Activated gamma-delta T cell treated with Interleukin-2 at 50 U/mL for 16 hours (primary cell): ENCODE measurements around the gene PSMD6.

Source experiments
- DNase-seq: peaks from one replicate; pipeline ENCODE4 v3.0.0-alpha.2; 2020

The PSMD6 gene

GRCh38 chr3:64023187-64023860 is at the start of gene PSMD6:
PSMD6 (minus strand) TSS chr3:64023494; CDS start chr3:64023419, 75 bp downstream.
- peak; percentile 92 for DNase-seq

GRCh38 chr3:64072126-64072525 is 48.8 kb upstream of the PSMD6 start:
- DNase-seq: no peak

- DNase-seq: no peak
Observed at GRCh38 chr3:64070704-64071103, 47.4 kb upstream of the PSMD6 start.

- DNase-seq: no peak
Observed at GRCh38 chr3:64067506-64068346, 44.4 kb upstream of the PSMD6 start.

GRCh38 chr3:64064804-64065203 is 41.5 kb upstream of the PSMD6 start:
- no peak for DNase-seq

GRCh38 chr3:64063983-64064438 is 40.7 kb upstream of the PSMD6 start:
- DNase-seq: no peak

GRCh38 chr3:64063207-64063982 is 40.1 kb upstream of the PSMD6 start:
- DNase-seq: no peak

GRCh38 chr3:64061628-64062027 is 38.3 kb upstream of the PSMD6 start:
- DNase-seq: no peak

GRCh38 chr3:64059484-64060175 is 36.3 kb upstream of the PSMD6 start:
- no peak for DNase-seq

- DNase-seq: no peak
Observed at GRCh38 chr3:64058566-64058965, 35.3 kb upstream of the PSMD6 start.

- DNase-seq: no peak
Observed at GRCh38 chr3:64057231-64057630, 33.9 kb upstream of the PSMD6 start.

- no peak for DNase-seq
Observed at GRCh38 chr3:64056606-64057180, 33.4 kb upstream of the PSMD6 start.

GRCh38 chr3:64055076-64055475 is 31.8 kb upstream of the PSMD6 start:
- DNase-seq: no peak

- no peak for DNase-seq
Observed at GRCh38 chr3:64054488-64054887, 31.2 kb upstream of the PSMD6 start.

- no peak for DNase-seq
Observed at GRCh38 chr3:64053581-64053980, 30.3 kb upstream of the PSMD6 start.

GRCh38 chr3:64053117-64053516 is 29.8 kb upstream of the PSMD6 start:
- DNase-seq: no peak

GRCh38 chr3:64049832-64050231 is 26.5 kb upstream of the PSMD6 start:
- no peak for DNase-seq

GRCh38 chr3:64049136-64049535 is 25.8 kb upstream of the PSMD6 start:
- no peak for DNase-seq

GRCh38 chr3:64048631-64049061 is 25.4 kb upstream of the PSMD6 start:
- DNase-seq: no peak

GRCh38 chr3:64047787-64048186 is 24.5 kb upstream of the PSMD6 start:
- DNase-seq: no peak

GRCh38 chr3:64046996-64047594 is 23.8 kb upstream of the PSMD6 start:
- no peak for DNase-seq

GRCh38 chr3:64046592-64046991 is 23.3 kb upstream of the PSMD6 start:
- no peak for DNase-seq
